Activated B cell treated with CpG ODN at 0.5 μM for 24 hours (primary cell): ENCODE results near the gene SLC16A4. TPM values are rescaled to one million over a fixed set of nuclear protein-coding genes. Genes with fewer than 3 reads are reported as not detected.
A peak's percentile ranks its signal among the peaks of the same experiment; 100 is the strongest.

Experiments
- ATAC-seq: fragments of 200-7000 bp; cut with Tn5 transposase; one replicate; pipeline ENCODE4 v1.10.0; 2021; ENCODE audit warnings: low read depth, mild to moderate bottlenecking, moderate library complexity
- CTCF ChIA-PET: fragments of 350-600 bp; sonication (Branson Sonifier 250); formaldehyde crosslinking; loops from one replicate; lab custom pipeline; 2021; ENCODE audit warnings: antibody characterized with exemption; lab: Charles Lee
- POLR2A ChIA-PET: fragments of 350-600 bp; sonication (Branson Sonifier 250); formaldehyde crosslinking; loops from one replicate; lab custom pipeline; 2021; ENCODE audit warnings: antibody characterized with exemption; lab: Charles Lee
- DNase-seq: peaks from one replicate; pipeline ENCODE4 v3.0.0; 2022
- H3K27ac Mint-ChIP-seq: one replicate; pipeline ENCODE4 v1.8.0; 2020; ENCODE audit warnings: mixed read lengths
- H3K27me3 Mint-ChIP-seq: one replicate; pipeline ENCODE4 v1.8.0; 2021; ENCODE audit warnings: mixed read lengths
- H3K36me3 Mint-ChIP-seq: one replicate; pipeline ENCODE4 v1.8.0; 2021; ENCODE audit warnings: low read depth, mixed read lengths
- H3K4me1 Mint-ChIP-seq: one replicate; pipeline ENCODE4 v1.8.0; 2021; ENCODE audit warnings: mixed read lengths
- H3K4me3 Mint-ChIP-seq: one replicate; pipeline ENCODE4 v1.8.0; 2020; ENCODE audit warnings: mild to moderate bottlenecking, mixed read lengths
- H3K9me3 Mint-ChIP-seq: one replicate; pipeline ENCODE4 v1.8.0; 2020; ENCODE audit warnings: mixed read lengths
- intact Hi-C: fragments of 100-400 bp; cut with micrococcal nuclease; formaldehyde crosslinking; loops from one replicate; pipeline ENCODE4 v1.15.1; 2024
- total RNA-seq: library from RNA; stranded (reverse); gene quantifications from 2 replicates; pipeline ENCODE4 v1.2.3, GENCODE V29; 2022
- TF ChIP-seq, protein P1 (sequence below): fragments of 200-600 bp; IDR thresholded peaks from one replicate; pipeline ENCODE4 v1.8.0; 2022; ENCODE audit warnings: antibody characterized with exemption, mild to moderate bottlenecking

Gene SLC16A4
- total RNA-seq, 1 donor from 2014 or later = 0.89 TPM

DNA sequence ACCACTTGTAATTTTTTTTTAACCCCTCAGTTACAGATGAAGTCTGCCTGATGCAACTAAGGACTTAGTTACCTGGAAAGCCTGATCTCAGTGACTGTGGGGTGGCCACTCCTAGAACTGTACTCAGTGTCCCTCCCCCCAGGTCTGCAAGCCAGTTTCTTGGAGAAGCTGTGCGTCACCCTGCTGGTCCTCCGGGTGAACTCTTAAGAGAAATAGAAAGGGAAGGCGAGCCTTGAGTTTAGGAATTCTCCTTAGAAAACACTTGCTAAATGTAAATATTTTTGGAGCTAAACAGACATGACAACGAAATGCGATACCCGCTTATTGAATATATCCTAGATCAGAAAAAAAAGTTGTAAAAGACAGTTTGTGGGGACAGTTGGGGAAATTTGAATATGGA is 730 bp downstream of the SLC16A4 start:
- Mint-ChIP-seq H3K9me3 (no peaks in the 10 kb centered on the region), H3K4me3 (no peak overlapping the region), H3K27ac (no peak overlapping the region), H3K27me3 (no peaks in the 10 kb centered on the region), H3K4me1 (peaks cover 46% of the 10 kb centered on the region), H3K36me3 (peaks cover 10% of the 10 kb centered on the region)
- TF ChIP-seq, protein P1, sequence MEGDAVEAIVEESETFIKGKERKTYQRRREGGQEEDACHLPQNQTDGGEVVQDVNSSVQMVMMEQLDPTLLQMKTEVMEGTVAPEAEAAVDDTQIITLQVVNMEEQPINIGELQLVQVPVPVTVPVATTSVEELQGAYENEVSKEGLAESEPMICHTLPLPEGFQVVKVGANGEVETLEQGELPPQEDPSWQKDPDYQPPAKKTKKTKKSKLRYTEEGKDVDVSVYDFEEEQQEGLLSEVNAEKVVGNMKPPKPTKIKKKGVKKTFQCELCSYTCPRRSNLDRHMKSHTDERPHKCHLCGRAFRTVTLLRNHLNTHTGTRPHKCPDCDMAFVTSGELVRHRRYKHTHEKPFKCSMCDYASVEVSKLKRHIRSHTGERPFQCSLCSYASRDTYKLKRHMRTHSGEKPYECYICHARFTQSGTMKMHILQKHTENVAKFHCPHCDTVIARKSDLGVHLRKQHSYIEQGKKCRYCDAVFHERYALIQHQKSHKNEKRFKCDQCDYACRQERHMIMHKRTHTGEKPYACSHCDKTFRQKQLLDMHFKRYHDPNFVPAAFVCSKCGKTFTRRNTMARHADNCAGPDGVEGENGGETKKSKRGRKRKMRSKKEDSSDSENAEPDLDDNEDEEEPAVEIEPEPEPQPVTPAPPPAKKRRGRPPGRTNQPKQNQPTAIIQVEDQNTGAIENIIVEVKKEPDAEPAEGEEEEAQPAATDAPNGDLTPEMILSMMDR = no peak
- ATAC-seq (no peak), DNase-seq (no peak)
- CTCF ChIA-PET = interaction anchor here (1.6 kb wide), 1 partner anchor 22 kb away, joined by 5 read pairs; no protein-coding TSS in a partner anchor
- POLR2A ChIA-PET = interaction anchor here (1.6 kb wide), 1 partner anchor 52 kb away, joined by 8 read pairs; the partner anchor contains the start of gene RBM15
- intact Hi-C loops = no loop called here

- Mint-ChIP-seq H3K27ac (peak overlapping the region; percentile 95), H3K9me3 (no peaks in the 10 kb centered on the region), H3K27me3 (no peaks in the 10 kb centered on the region), H3K4me1 (peaks cover 72% of the 10 kb centered on the region), H3K4me3 (no peak overlapping the region), H3K36me3 (no peaks in the 10 kb centered on the region)
- intact Hi-C loops = loop anchor here (10.0 kb wide), 1 partner anchor 398 kb away; no protein-coding TSS in a partner anchor
- POLR2A ChIA-PET = interaction anchor here (0.6 to 9.5 kb wide), 5 partner anchors 21 to 1286 kb away, joined by 3 to 262 read pairs (median 3); partner anchors contain the start of genes LAMTOR5 and RBM15
- ATAC-seq (no peak), DNase-seq (no peak)
- TF ChIP-seq, protein P1 = no peak
- CTCF ChIA-PET = interaction anchor here (1.1 to 8.4 kb wide), 4 partner anchors 12 to 75 kb away, joined by 3 to 68 read pairs (median 4); partner anchors contain the start of gene RBM15
These were observed 3.6 kb downstream of the SLC16A4 start for GRCh38 chr1:110387048-110387754.

- intact Hi-C loops = loop anchor here (1.0 to 10.0 kb wide), 4 partner anchors 22 to 489 kb away; partner anchors contain the start of gene LAMTOR5
- peak overlapping the region; percentile 95 for H3K27ac Mint-ChIP-seq
- CTCF ChIA-PET = interaction anchor here (1.7 to 8.4 kb wide), 3 partner anchors 23 to 47 kb away, joined by 8 to 68 read pairs (median 12); partner anchors contain the start of gene RBM15
These were observed 5.5 kb downstream of the SLC16A4 start for GRCh38 chr1:110385369-110385768.

GRCh38 chr1:110384581-110385321 is 6.1 kb downstream of the SLC16A4 start:
- intact Hi-C loops = loop anchor here (1.0 to 10.0 kb wide), 8 partner anchors 23 to 1292 kb away; partner anchors contain the start of genes KCNC4, LAMTOR5 and TMEM167B
- CTCF ChIA-PET = interaction anchor here (1.7 to 8.4 kb wide), 3 partner anchors 24 to 46 kb away, joined by 8 to 68 read pairs (median 12); partner anchors contain the start of gene RBM15

More at GRCh38 chr1:110385369-110385768, 5.5 kb downstream of the SLC16A4 start:
- H3K9me3 Mint-ChIP-seq = no peaks in the 10 kb centered on the region
- H3K4me3 Mint-ChIP-seq = peak overlapping the region; percentile 55
- no peak for DNase-seq
- no peak for ATAC-seq
- TF ChIP-seq, protein P1 = no peak
- peaks cover 91% of the 10 kb centered on the region for H3K4me1 Mint-ChIP-seq
- no peaks in the 10 kb centered on the region for H3K36me3 Mint-ChIP-seq
- H3K27me3 Mint-ChIP-seq = no peaks in the 10 kb centered on the region
- POLR2A ChIA-PET = interaction anchor here (0.6 to 9.5 kb wide), 16 partner anchors 8 to 1285 kb away, joined by 3 to 262 read pairs (median 5); partner anchors contain the start of genes KCNC4, LAMTOR5, RBM15 and STRIP1

More at GRCh38 chr1:110384581-110385321, 6.1 kb downstream of the SLC16A4 start:
- Mint-ChIP-seq H3K27me3 (no peaks in the 10 kb centered on the region), H3K4me3 (peak overlapping the region; percentile 55), H3K36me3 (peaks cover 2% of the 10 kb centered on the region), H3K4me1 (peaks cover 95% of the 10 kb centered on the region), H3K9me3 (no peaks in the 10 kb centered on the region), H3K27ac (peak overlapping the region; percentile 95)
- POLR2A ChIA-PET = interaction anchor here (0.6 to 9.5 kb wide), 25 partner anchors 9 to 1285 kb away, joined by 3 to 262 read pairs (median 4); partner anchors contain the start of genes KCNC4, LAMTOR5, RBM15 and STRIP1
- DNase-seq (peak; percentile 59), ATAC-seq (peak; percentile 77)
- TF ChIP-seq, protein P1 = no peak
